PFSK-1 (cell line): ENCODE measurements around the gene ARHGAP20.

Source experiments
- FOXP2 ChIP-seq: optimal IDR thresholded peaks from 2 replicates; pipeline ENCODE3; 2011; ENCODE audit warnings: borderline replicate concordance, control low read depth, inconsistent platforms; ENCODE audit not compliant: insufficient read depth; ENCODE audit errors: extremely low read length, extremely low read depth
- POLR2AphosphoS5 ChIP-seq: IDR thresholded peaks from 2 replicates; pipeline ENCODE4 v1.6.1; 2012; ENCODE audit warnings: low read depth, mild to moderate bottlenecking, control low read depth, low read length, moderate library complexity
- REST ChIP-seq, 2 experiments: IDR thresholded peaks; 2 replicates each; pipeline versions ENCODE4 v1.6.1 to v1.8.0; 2011 to 2012; ENCODE audit warnings: low read depth in 2 of 2, low read length in 2 of 2, control low read depth in 1 of 2, inconsistent platforms in 1 of 2, mild to moderate bottlenecking in 1 of 2, moderate library complexity in 1 of 2; ENCODE audit not compliant: insufficient read depth in 1 of 2
- SIN3A ChIP-seq: IDR thresholded peaks from 2 replicates; pipeline ENCODE4 v1.6.1; 2012; ENCODE audit warnings: mild to moderate bottlenecking, low read length, moderate library complexity, borderline replicate concordance; ENCODE audit not compliant: insufficient read depth
- TAF1 ChIP-seq: IDR thresholded peaks from 2 replicates; pipeline ENCODE4 v1.6.1; 2012; ENCODE audit warnings: low read length, control low read depth, borderline replicate concordance; ENCODE audit not compliant: insufficient read depth

ARHGAP20 gene

GRCh38 chr11:110571081-110571720 is 141.0 kb downstream of the ARHGAP20 start:
- TF ChIP-seq SIN3A (no peak), FOXP2 (no peak), TAF1 (no peak), POLR2AphosphoS5 (no peak)

GRCh38 chr11:110566577-110566976 is 145.7 kb downstream of the ARHGAP20 start:
- TF ChIP-seq TAF1 (no peak), REST (IDR thresholded peaks at IDR 0.05; ENCODE audit: insufficient read depth in 1 of 2, low read depth in 2 of 2, low read length in 2 of 2) (no peak), FOXP2 (no peak), POLR2AphosphoS5 (no peak), SIN3A (no peak)

GRCh38 chr11:110565357-110566336 is 146.6 kb downstream of the ARHGAP20 start:
- TF ChIP-seq REST (IDR thresholded peaks at IDR 0.05; ENCODE audit: insufficient read depth in 1 of 2, low read depth in 2 of 2, low read length in 2 of 2) (no peak), TAF1 (no peak)

DNA sequence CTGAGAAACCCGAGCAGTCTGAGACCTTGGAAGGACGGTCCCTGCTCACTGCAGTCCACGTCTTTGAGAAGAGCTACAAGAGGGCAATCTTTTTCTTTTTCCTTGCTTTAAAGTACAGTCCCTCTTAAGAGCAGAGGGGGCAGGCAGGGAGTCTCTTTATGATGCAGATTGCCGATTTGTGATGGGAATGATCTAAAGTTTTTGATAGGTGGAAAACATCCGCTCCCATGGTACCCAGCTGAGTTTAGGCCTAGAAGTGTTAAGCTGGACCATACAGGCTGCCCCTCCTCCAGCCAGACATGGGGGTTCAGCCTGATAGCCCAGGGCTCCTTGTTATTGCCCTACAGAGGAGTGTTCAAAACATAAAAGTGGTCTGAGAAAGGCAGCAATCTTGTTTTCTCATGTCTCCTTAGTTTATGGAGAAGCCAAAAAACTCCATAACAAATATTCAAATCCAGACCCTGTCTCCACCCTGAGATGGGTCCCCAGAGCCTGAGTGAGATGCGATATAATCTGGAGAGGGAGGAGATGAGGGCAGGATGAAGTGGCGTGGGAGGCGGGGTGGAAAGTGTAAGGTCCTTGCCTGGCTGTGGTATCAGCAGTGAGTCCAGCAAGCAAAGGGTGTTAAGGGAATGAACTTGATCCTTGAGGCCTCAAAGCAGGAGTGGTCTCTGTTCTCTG is 147.4 kb downstream of the ARHGAP20 start:
- no peak for TF ChIP-seq FOXP2
- no peak for TF ChIP-seq POLR2AphosphoS5
- no peak for TF ChIP-seq SIN3A
- no peak for TF ChIP-seq TAF1
- no peak for TF ChIP-seq REST (IDR thresholded peaks at IDR 0.05; ENCODE audit: insufficient read depth in 1 of 2, low read depth in 2 of 2, low read length in 2 of 2)

DNA sequence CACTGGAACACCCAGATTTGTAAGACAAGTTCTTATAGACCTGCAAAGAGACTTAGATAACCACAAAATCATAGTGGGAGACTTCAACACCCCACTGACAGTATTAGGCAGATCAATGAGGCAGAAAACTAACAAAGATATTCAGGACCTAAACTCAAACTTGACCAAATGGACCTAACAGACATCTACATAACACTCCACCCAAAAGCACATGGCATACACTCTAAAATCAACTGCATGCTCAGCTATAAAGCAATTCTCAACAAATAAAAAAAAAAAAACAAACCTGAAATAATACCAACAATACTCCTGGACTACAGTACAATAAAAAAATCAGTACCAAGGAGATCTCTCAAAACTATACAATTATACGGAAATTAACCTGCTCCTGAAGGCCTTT is 167.5 kb downstream of the ARHGAP20 start:
- TF ChIP-seq SIN3A: no peak
- TF ChIP-seq POLR2AphosphoS5: no peak
- no peak for TF ChIP-seq FOXP2
- no peak for TF ChIP-seq REST (IDR thresholded peaks at IDR 0.05; ENCODE audit: insufficient read depth in 1 of 2, low read depth in 2 of 2, low read length in 2 of 2)
- no peak for TF ChIP-seq TAF1
